Testis (tissue), 2 donors: Measurements from ENCODE around the gene RAPGEF5.

Source experiments
- CTCF ChIP-seq, 3 experiments: fragments of 450-650 bp in 2 of 3; fragments of 200-600 bp in 1 of 3; sonication (generic) in 1 of 3; IDR thresholded peaks; one replicate each; pipeline ENCODE4 v1.5.1; 2016 to 2019; ENCODE audit warnings: antibody characterized with exemption in 3 of 3, mild to moderate bottlenecking in 2 of 3, moderate library complexity in 1 of 3
- POLR2A ChIP-seq: fragments of 450-650 bp; IDR thresholded peaks from one replicate; pipeline ENCODE4 v1.6.1; 2017; ENCODE audit warnings: antibody characterized with exemption, mild to moderate bottlenecking, moderate library complexity

GRCh38 chr7:22348379-22348778 lies 8.6 kb downstream of the RAPGEF5 start:
- TF ChIP-seq CTCF (IDR thresholded peaks at IDR 0.05) (no peak), POLR2A (no peak)
